IMR-90 (cell line): ENCODE results near the gene TTC38. TPM values are rescaled to one million over a fixed set of nuclear protein-coding genes. Genes with fewer than 3 reads are reported as not detected.
"Not testable (repeated sequence)": the region's sequence is repeated elsewhere in the genome, so short reads cannot be mapped to it uniquely, and the experiment has no call there.

Experiments
- ATAC-seq: fragments of 200-7000 bp; cut with Tn5 transposase; 2 replicates; pipeline ENCODE4 v1.9.1; 2020; ENCODE audit warnings: low read depth, mild to moderate bottlenecking, moderate library complexity
- BruUV-seq: library from RNA; stranded (reverse); fragments of 400-500 nt; replicated peaks from 2 replicates; lab custom pipeline; 2021; lab: Mats Ljungman, UMichigan
- CTCF ChIA-PET: fragments of 300-600 bp; formaldehyde crosslinking; extraction: SDS; loops from one replicate; lab custom pipeline; 2021; ENCODE audit warnings: antibody characterized with exemption; lab: Yijun Ruan, JAX
- POLR2A ChIA-PET: fragments of 300-600 bp; sonication (Branson Sonifier 250); formaldehyde crosslinking; loops from one replicate; lab custom pipeline; 2022; ENCODE audit warnings: antibody characterized with exemption; ENCODE audit not compliant: unreplicated experiment; lab: Charles Lee
- DNase-seq: peaks from one replicate; pipeline ENCODE4 v3.0.0; 2013
- H2AFZ ChIP-seq: replicated peaks from 2 replicates; pipeline ENCODE3; 2013; ENCODE audit warnings: low read length, mild to moderate bottlenecking; ENCODE audit not compliant: poor library complexity
- H2AK5ac ChIP-seq: 2 replicates; pipeline ENCODE4 v1.6.1; 2013; ENCODE audit warnings: low read depth, low read length, inconsistent platforms
- H2AK9ac ChIP-seq: replicated peaks from 2 replicates; pipeline ENCODE3; 2013; ENCODE audit warnings: mild to moderate bottlenecking, low read depth, low read length, moderate library complexity; ENCODE audit not compliant: poor library complexity
- H2BK120ac ChIP-seq: 2 replicates; pipeline ENCODE4 v1.6.1; 2013; ENCODE audit warnings: low read depth, low read length, inconsistent platforms
- H2BK15ac ChIP-seq: 3 replicates; pipeline ENCODE4 v1.6.1; 2013; ENCODE audit warnings: low read depth, low read length, inconsistent platforms
- H2BK20ac ChIP-seq: 2 replicates; pipeline ENCODE4 v1.6.1; 2013; ENCODE audit warnings: low read depth, mild to moderate bottlenecking, inconsistent platforms, low read length, moderate library complexity
- H2BK5ac ChIP-seq: 2 replicates; pipeline ENCODE4 v1.6.1; 2013; ENCODE audit warnings: mild to moderate bottlenecking, low read depth, low read length, inconsistent platforms; ENCODE audit not compliant: poor library complexity, severe bottlenecking
- H3K14ac ChIP-seq: replicated peaks from 2 replicates; pipeline ENCODE4 v1.6.1; 2013; ENCODE audit warnings: low read depth, low read length, inconsistent platforms
- H3K18ac ChIP-seq: 2 replicates; pipeline ENCODE4 v1.6.1; 2013; ENCODE audit warnings: low read depth, low read length, control low read depth
- H3K23ac ChIP-seq: 2 replicates; pipeline ENCODE4 v1.6.1; 2013; ENCODE audit warnings: low read depth, low read length, inconsistent platforms
- H3K27ac ChIP-seq: 2 replicates; pipeline ENCODE4 v1.5.1; 2013; ENCODE audit warnings: mild to moderate bottlenecking, control low read depth, low read length; ENCODE audit not compliant: insufficient read depth
- H3K27me3 ChIP-seq: 2 replicates; pipeline ENCODE4 v1.6.1; 2013; ENCODE audit warnings: low read length; ENCODE audit not compliant: control insufficient read depth, insufficient read depth
- H3K36me3 ChIP-seq: 2 replicates; pipeline ENCODE4 v1.6.1; 2013; ENCODE audit warnings: low read length, mixed read lengths; ENCODE audit not compliant: control insufficient read depth, insufficient read depth
- H3K4ac ChIP-seq: 2 replicates; pipeline ENCODE4 v1.6.1; 2013; ENCODE audit warnings: low read depth, low read length, inconsistent platforms
- H3K4me1 ChIP-seq: 2 replicates; pipeline ENCODE4 v1.6.1; 2013; ENCODE audit warnings: low read length, mixed read lengths; ENCODE audit not compliant: control insufficient read depth, insufficient read depth
- H3K4me2 ChIP-seq: 2 replicates; pipeline ENCODE4 v1.6.1; 2013; ENCODE audit warnings: low read depth, mild to moderate bottlenecking, control low read depth, low read length, moderate library complexity
- H3K4me3 ChIP-seq: 2 replicates; pipeline ENCODE4 v1.5.1; 2013; ENCODE audit warnings: low read depth, mild to moderate bottlenecking, control low read depth, low read length, moderate library complexity; ENCODE audit not compliant: insufficient read depth
- H3K56ac ChIP-seq: 2 replicates; pipeline ENCODE4 v1.6.1; 2013; ENCODE audit warnings: low read length, inconsistent platforms; ENCODE audit not compliant: insufficient read depth; ENCODE audit errors: extremely low read depth
- H3K79me1 ChIP-seq, 2 experiments: 2 replicates each; pipeline ENCODE4 v1.6.1; 2013; ENCODE audit warnings: low read length in 2 of 2, inconsistent platforms in 1 of 2, low read depth in 1 of 2
- H3K9ac ChIP-seq: 2 replicates; pipeline ENCODE4 v1.6.1; 2013; ENCODE audit warnings: low read depth, low read length, control low read depth
- H3K9me1 ChIP-seq: 2 replicates; pipeline ENCODE4 v1.6.1; 2013; ENCODE audit warnings: low read length, inconsistent platforms; ENCODE audit not compliant: insufficient read depth
- H3K9me3 ChIP-seq: 2 replicates; pipeline ENCODE4 v1.6.1; 2013; ENCODE audit warnings: low read length; ENCODE audit not compliant: control insufficient read depth, insufficient read depth
- H4K20me1 ChIP-seq: 2 replicates; pipeline ENCODE4 v1.6.1; 2013; ENCODE audit warnings: low read length, inconsistent platforms; ENCODE audit not compliant: insufficient read depth
- H4K5ac ChIP-seq: 2 replicates; pipeline ENCODE4 v1.6.1; 2013; ENCODE audit warnings: mild to moderate bottlenecking, low read depth, low read length, control low read depth
- H4K8ac ChIP-seq, 2 experiments: 2 replicates each; pipeline ENCODE4 v1.6.1; 2013; ENCODE audit warnings: low read depth in 2 of 2, low read length in 2 of 2, control low read depth in 1 of 2, inconsistent platforms in 1 of 2
- H4K91ac ChIP-seq: 2 replicates; pipeline ENCODE4 v1.6.1; 2013; ENCODE audit warnings: low read depth, low read length, inconsistent platforms; ENCODE audit not compliant: insufficient read depth
- WGBS, 2 experiments: methylation state at CpG; one replicate each; pipeline versions ENCODE4 v1.1.5 to v1.1.7; 2013; ENCODE audit warnings: missing lambda C conversion rate in 2 of 2; ENCODE audit not compliant: insufficient read length in 1 of 2; ENCODE audit errors: extremely low coverage in 2 of 2; 5-methylcytosine and 5-hydroxymethylcytosine counted together
- dilution Hi-C: fragments of 300-500 bp; cut with HindIII; formaldehyde crosslinking; loops from one replicate; pipeline ENCODE4 v1.14.3; 2018; ENCODE audit warnings: low sequenced_read_pairs; ENCODE audit not compliant: unreplicated experiment
- in situ Hi-C: fragments of 300-500 bp; cut with MboI; formaldehyde crosslinking; loops from 3 replicates; pipeline ENCODE4 v1.14.3; 2019; ENCODE audit warnings: low sequenced_read_pairs, inconsistent platforms, mixed read lengths
- intact Hi-C: fragments of 100-400 bp; cut with micrococcal nuclease; formaldehyde crosslinking; loops from 2 replicates; pipeline ENCODE4 v1.10.0; 2022
- polyA plus RNA-seq, 3 experiments: library from polyadenylated mRNA; depleted of rRNA; stranded (reverse); fragments of >200 nt; gene quantifications; 2 replicates each; pipeline ENCODE4 v1.2.3, GENCODE V29; 2012; ENCODE audit warnings: low replicate concordance in 1 of 3
- total RNA-seq: library from RNA; depleted of rRNA; stranded (reverse); fragments of >200 nt; gene quantifications from 2 replicates; pipeline ENCODE4 v1.2.3, GENCODE V29; 2012

The TTC38 gene
- total and polyA plus RNA-seq, 2 of the 4 experiments (the other 2 are of a cell fraction): 43.6 to 52.3 TPM

DNA sequence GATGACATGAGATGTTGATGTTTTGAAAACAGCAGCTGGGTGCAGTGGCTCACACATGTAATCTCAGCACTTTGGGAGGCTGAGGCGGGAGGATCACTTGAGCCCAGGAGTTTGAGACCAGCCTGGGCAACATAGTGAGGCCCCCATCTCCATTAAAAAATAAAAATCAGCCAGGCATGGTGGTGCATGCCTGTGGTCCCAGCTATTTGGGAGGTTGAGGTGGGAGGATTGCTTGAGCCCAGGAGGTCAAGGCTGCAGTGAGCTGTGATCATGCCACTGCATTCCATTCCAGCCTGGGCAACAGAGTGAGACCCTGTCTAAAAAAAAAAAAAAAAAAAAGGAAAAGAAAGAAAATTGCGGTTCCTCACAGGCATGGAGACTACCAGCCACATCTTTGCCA, 45.0 kb downstream of the TTC38 start:
- no CpG with 5 or more reads among the region's 2 CpGs for WGBS, 2 experiments
- in situ Hi-C loops: loop anchor here (5.0 kb wide), 1 partner anchor 326 kb away; no protein-coding TSS in a partner anchor
- ATAC-seq, H3K9ac ChIP-seq, H2AK9ac ChIP-seq, H3K27me3 ChIP-seq, H3K9me3 ChIP-seq, H4K5ac ChIP-seq, H3K56ac ChIP-seq, H2BK15ac ChIP-seq, H3K36me3 ChIP-seq, H2BK120ac ChIP-seq, H3K23ac ChIP-seq, H3K4me2 ChIP-seq, H2BK20ac ChIP-seq, H3K4me3 ChIP-seq, H3K4me1 ChIP-seq, H3K4ac ChIP-seq, H3K14ac ChIP-seq, H2AK5ac ChIP-seq, BruUV-seq, H3K18ac ChIP-seq, H4K20me1 ChIP-seq, dilution Hi-C loops, H4K8ac ChIP-seq, H4K91ac ChIP-seq, H2AFZ ChIP-seq, H2BK5ac ChIP-seq, H3K27ac ChIP-seq, DNase-seq, H3K9me1 ChIP-seq, POLR2A ChIA-PET, intact Hi-C loops: not testable (repeated sequence)
- CTCF ChIA-PET: interaction anchor here (0.6 to 1.2 kb wide), 3 partner anchors 9 to 307 kb away, joined by 3 read pairs; no protein-coding TSS in a partner anchor
- peaks cover 30 to 35% of the 10 kb centered on the region in 2 experiments for H3K79me1 ChIP-seq
